CD4-positive, alpha-beta memory T cell (primary cell): ENCODE data around the gene RPS19. TPM values are rescaled to one million over a fixed set of nuclear protein-coding genes. Genes with fewer than 3 reads are reported as not detected.
A peak's percentile ranks its signal among the peaks of the same experiment; 100 is the strongest.
"Not testable (repeated sequence)": the region's sequence is repeated elsewhere in the genome, so short reads cannot be mapped to it uniquely, and the experiment has no call there.

Experiments used
- CTCF ChIA-PET: fragments of 350-600 bp; sonication (Branson Sonifier 250); formaldehyde crosslinking; loops from one replicate; lab custom pipeline; 2021; ENCODE audit warnings: inconsistent platforms; ENCODE audit not compliant: partially characterized antibody; lab: Charles Lee
- POLR2A ChIA-PET: fragments of 350-600 bp; sonication (Branson Sonifier 250); formaldehyde crosslinking; loops from one replicate; lab custom pipeline; 2021; ENCODE audit not compliant: partially characterized antibody; lab: Charles Lee
- DNase-seq, 5 donors: peaks; one replicate each; pipeline versions ENCODE4 v3.0.0 to v3.0.0-alpha.2; 2020 to 2022; ENCODE audit warnings: mixed read lengths in 1 of 5
- H3K27ac ChIP-seq: one replicate; pipeline ENCODE4 v1.7.0; 2013; ENCODE audit warnings: low read depth, low read length
- H3K27me3 ChIP-seq: 2 replicates; pipeline ENCODE4 v1.7.0; 2013; ENCODE audit warnings: mild to moderate bottlenecking, low read length, moderate library complexity; ENCODE audit not compliant: insufficient read depth
- H3K36me3 ChIP-seq: 2 replicates; pipeline ENCODE4 v1.7.0; 2013; ENCODE audit warnings: mild to moderate bottlenecking, low read length, moderate library complexity; ENCODE audit not compliant: insufficient read depth
- H3K4me1 ChIP-seq: 2 replicates; pipeline ENCODE4 v1.7.0; 2013; ENCODE audit warnings: mild to moderate bottlenecking, low read length, moderate library complexity; ENCODE audit not compliant: insufficient read depth
- H3K4me3 ChIP-seq, 2 donors: one replicate each; pipeline ENCODE4 v1.7.0; 2013; ENCODE audit warnings: low read length in 2 of 2, mild to moderate bottlenecking in 1 of 2
- H3K9me3 ChIP-seq, 2 donors: one replicate each; pipeline ENCODE4 v1.7.0; 2013; ENCODE audit warnings: low read length in 2 of 2, control low read depth in 1 of 2; ENCODE audit not compliant: control insufficient read depth in 1 of 2
- H3K27ac Mint-ChIP-seq, 7 donors: one replicate each; pipeline ENCODE4 v1.8.0; 2020 to 2021; ENCODE audit warnings: mixed read lengths in 7 of 7, mild to moderate bottlenecking in 6 of 7, inconsistent platforms in 3 of 7, moderate library complexity in 3 of 7
- H3K27me3 Mint-ChIP-seq, 2 donors: one replicate each; pipeline ENCODE4 v1.8.0; 2020 to 2021; ENCODE audit warnings: mixed read lengths in 2 of 2
- H3K36me3 Mint-ChIP-seq, 2 donors: one replicate each; pipeline ENCODE4 v1.8.0; 2020 to 2021; ENCODE audit warnings: mixed read lengths in 2 of 2, inconsistent platforms in 1 of 2, mild to moderate bottlenecking in 1 of 2
- H3K4me1 Mint-ChIP-seq, 4 donors: one replicate each; pipeline ENCODE4 v1.8.0; 2020 to 2021; ENCODE audit warnings: mixed read lengths in 4 of 4, mild to moderate bottlenecking in 1 of 4
- H3K4me3 Mint-ChIP-seq, 8 donors: one replicate each; pipeline ENCODE4 v1.8.0; 2020 to 2021; ENCODE audit warnings: mixed read lengths in 8 of 8, mild to moderate bottlenecking in 7 of 8, moderate library complexity in 6 of 8, inconsistent platforms in 3 of 8
- H3K9me3 Mint-ChIP-seq, 8 donors: one replicate each; pipeline ENCODE4 v1.8.0; 2020 to 2021; ENCODE audit warnings: mixed read lengths in 8 of 8, mild to moderate bottlenecking in 5 of 8, inconsistent platforms in 3 of 8, moderate library complexity in 1 of 8
- intact Hi-C: fragments of 100-400 bp; cut with micrococcal nuclease; formaldehyde crosslinking; loops from one replicate; pipeline ENCODE4 v1.15.1; 2023
- polyA plus RNA-seq, 2 donors: library from polyadenylated mRNA; unstranded; fragments of 300-500 nt; fragmentation: Illumina TruSeq; gene quantifications; one replicate each; pipeline ENCODE4 v1.2.3, GENCODE V29; 2021
- total RNA-seq, 2 experiments: library from RNA; stranded (reverse); gene quantifications; one replicate each; pipeline ENCODE4 v1.2.3, GENCODE V29; 2021

RPS19 gene
- total and polyA plus RNA-seq, 4 experiments from 2014 or later = 3,807 to 7,200 (median 4,434) TPM

- Mint-ChIP-seq H3K27me3 (peaks cover 7 to 14% of the 10 kb centered on the region in 2 donors), H3K27ac (peak overlapping the region in 6 of 7 donors; percentile 14 to 57 (median 47)), H3K4me1 (peaks cover 26 to 56% (median 28%) of the 10 kb centered on the region in 4 donors), H3K4me3 (peak overlapping the region in 7 of 8 donors; percentile 7 to 59 (median 45)), H3K9me3 (peaks cover 0 to 2% (median 0%) of the 10 kb centered on the region in 8 donors), H3K36me3 (peaks cover 3 to 6% of the 10 kb centered on the region in 2 donors)
- peaks cover 45% of the 10 kb centered on the region for H3K4me1 ChIP-seq
- DNase-seq = peak in 2 of 5 donors; percentile 39 to 44
- no peak overlapping the region for H3K27ac ChIP-seq
- CTCF ChIA-PET = interaction anchor here (1.2 to 1.3 kb wide), 2 partner anchors 10 to 52 kb away, joined by 3 read pairs; partner anchors contain the start of gene RPS19
- intact Hi-C loops = loop anchor here (1.0 to 5.0 kb wide), 2 partner anchors 25 to 35 kb away; no protein-coding TSS in a partner anchor
- H3K27me3 ChIP-seq = peaks cover 23% of the 10 kb centered on the region
- no peaks in the 10 kb centered on the region for H3K36me3 ChIP-seq
- no peak overlapping the region for H3K4me3 ChIP-seq
- H3K9me3 ChIP-seq = no peaks in the 10 kb centered on the region
- POLR2A ChIA-PET = interaction anchor here (0.8 to 19.1 kb wide), 15 partner anchors 10 to 52 kb away, joined by 3 to 349 read pairs (median 12); partner anchors contain the start of genes ARHGEF1, CD79A, ERFL and RPS19
Observed at GRCh38 chr19:41911889-41912731, 52.1 kb downstream of the RPS19 start.

- DNase-seq = peak in 2 of 5 donors; percentile 39 to 43
- peaks cover 0 to 3% of the 10 kb centered on the region in 2 donors for H3K36me3 Mint-ChIP-seq
- H3K9me3 ChIP-seq = no peaks in the 10 kb centered on the region
- POLR2A ChIA-PET = interaction anchor here (1.0 to 19.1 kb wide), 7 partner anchors 9 to 40 kb away, joined by 3 to 349 read pairs (median 16); partner anchors contain the start of gene ARHGEF1
- peaks cover 45% of the 10 kb centered on the region for H3K4me1 ChIP-seq
- intact Hi-C loops = loop anchor here (5.0 kb wide), 1 partner anchor 34 kb away; no protein-coding TSS in a partner anchor
- peaks cover 7 to 14% of the 10 kb centered on the region in 2 donors for H3K27me3 Mint-ChIP-seq
- CTCF ChIA-PET = no interaction called here
- H3K4me1 Mint-ChIP-seq = peaks cover 25 to 51% (median 26%) of the 10 kb centered on the region in 4 donors
- peaks cover 0 to 2% (median 0%) of the 10 kb centered on the region in 8 donors for H3K9me3 Mint-ChIP-seq
- H3K27me3 ChIP-seq = peaks cover 23% of the 10 kb centered on the region
- H3K36me3 ChIP-seq = no peaks in the 10 kb centered on the region
- peak overlapping the region in 4 of 8 donors; percentile 9 to 57 (median 32) for H3K4me3 Mint-ChIP-seq
- H3K27ac ChIP-seq = no peak overlapping the region
- H3K27ac Mint-ChIP-seq = peak overlapping the region in 3 of 7 donors; percentile 43 to 75 (median 67)
- H3K4me3 ChIP-seq = no peak overlapping the region
Observed at GRCh38 chr19:41912899-41913537, 53.0 kb downstream of the RPS19 start.

- CTCF ChIA-PET = no interaction called here
Observed at GRCh38 chr19:41913538-41914423, 53.7 kb downstream of the RPS19 start.

GRCh38 chr19:41914424-41914834 is 54.4 kb downstream of the RPS19 start:
- POLR2A ChIA-PET, H3K9me3 Mint-ChIP-seq, H3K27ac ChIP-seq, CTCF ChIA-PET, H3K36me3 ChIP-seq, H3K4me3 ChIP-seq, H3K36me3 Mint-ChIP-seq, H3K9me3 ChIP-seq, DNase-seq: not testable (repeated sequence)
- intact Hi-C loops = loop anchor here (2.0 to 5.0 kb wide), 2 partner anchors 14 to 33 kb away; partner anchors contain the start of gene ERFL
- Mint-ChIP-seq H3K4me1 (peaks cover 23 to 44% (median 26%) of the 10 kb centered on the region in 4 donors), H3K27me3 (peaks cover 7 to 14% of the 10 kb centered on the region in 2 donors), H3K27ac (peak overlapping the region in 2 of 7 donors; percentile 10 to 79), H3K4me3 (peak overlapping the region in 6 of 8 donors; percentile 21 to 55 (median 30))
- H3K4me1 ChIP-seq = peaks cover 45% of the 10 kb centered on the region
- peaks cover 23% of the 10 kb centered on the region for H3K27me3 ChIP-seq

More at GRCh38 chr19:41913538-41914423, 53.7 kb downstream of the RPS19 start:
- H3K27me3 ChIP-seq = peaks cover 23% of the 10 kb centered on the region
- peaks cover 45% of the 10 kb centered on the region for H3K4me1 ChIP-seq
- peaks cover 7 to 14% of the 10 kb centered on the region in 2 donors for H3K27me3 Mint-ChIP-seq
- H3K27ac Mint-ChIP-seq = peak overlapping the region in 3 of 7 donors; percentile 43 to 79 (median 50)
- POLR2A ChIA-PET = no interaction called here
- no peak overlapping the region for H3K27ac ChIP-seq
- H3K9me3 ChIP-seq = no peaks in the 10 kb centered on the region
- H3K36me3 ChIP-seq = no peaks in the 10 kb centered on the region
- H3K4me1 Mint-ChIP-seq = peaks cover 24 to 50% (median 26%) of the 10 kb centered on the region in 4 donors
- intact Hi-C loops = loop anchor here (2.0 to 5.0 kb wide), 2 partner anchors 15 to 34 kb away; partner anchors contain the start of gene ERFL
- H3K4me3 ChIP-seq = no peak overlapping the region
- peak in 1 of 5 donors; percentile 32 for DNase-seq
- H3K9me3 Mint-ChIP-seq = peaks cover 0 to 2% (median 0%) of the 10 kb centered on the region in 8 donors
- H3K4me3 Mint-ChIP-seq = peak overlapping the region in 6 of 8 donors; percentile 21 to 59 (median 42)
- H3K36me3 Mint-ChIP-seq = peaks cover 0 to 3% of the 10 kb centered on the region in 2 donors

GRCh38 chr19:41915021-41915775 is 55.1 kb downstream of the RPS19 start:
- peaks cover 23% of the 10 kb centered on the region for H3K27me3 ChIP-seq
- H3K9me3 Mint-ChIP-seq = peaks cover 0 to 2% (median 0%) of the 10 kb centered on the region in 8 donors

More at GRCh38 chr19:41915021-41915775, 55.1 kb downstream of the RPS19 start:
- no peaks in the 10 kb centered on the region for H3K36me3 Mint-ChIP-seq
- no peaks in the 10 kb centered on the region for H3K9me3 ChIP-seq
- H3K4me1 ChIP-seq = peaks cover 45% of the 10 kb centered on the region
- no peaks in the 10 kb centered on the region for H3K36me3 ChIP-seq
- H3K27ac Mint-ChIP-seq = no peak overlapping the region
- POLR2A ChIA-PET = no interaction called here
- peaks cover 23 to 41% (median 26%) of the 10 kb centered on the region in 4 donors for H3K4me1 Mint-ChIP-seq
- intact Hi-C loops = loop anchor here (2.0 kb wide), 1 partner anchor 14 kb away; the partner anchor contains the start of gene ERFL
- peak overlapping the region in 1 of 8 donors; percentile 12 for H3K4me3 Mint-ChIP-seq
- no peak overlapping the region for H3K27ac ChIP-seq
- H3K27me3 Mint-ChIP-seq = peaks cover 7 to 14% of the 10 kb centered on the region in 2 donors
- DNase-seq = peak in 1 of 5 donors; percentile 37
- peak overlapping the region in 1 of 2 donors; percentile 22 for H3K4me3 ChIP-seq
- CTCF ChIA-PET = no interaction called here
